Testis (tissue), 2 donors: ENCODE measurements around the gene MARK2.

Experiments
- CTCF ChIP-seq, 3 experiments: fragments of 450-650 bp in 2 of 3; fragments of 200-600 bp in 1 of 3; sonication (generic) in 1 of 3; IDR thresholded peaks; one replicate each; pipeline ENCODE4 v1.5.1; 2016 to 2019; ENCODE audit warnings: antibody characterized with exemption in 3 of 3, mild to moderate bottlenecking in 2 of 3, moderate library complexity in 1 of 3
- POLR2A ChIP-seq: fragments of 450-650 bp; IDR thresholded peaks from one replicate; pipeline ENCODE4 v1.6.1; 2017; ENCODE audit warnings: antibody characterized with exemption, mild to moderate bottlenecking, moderate library complexity

DNA sequence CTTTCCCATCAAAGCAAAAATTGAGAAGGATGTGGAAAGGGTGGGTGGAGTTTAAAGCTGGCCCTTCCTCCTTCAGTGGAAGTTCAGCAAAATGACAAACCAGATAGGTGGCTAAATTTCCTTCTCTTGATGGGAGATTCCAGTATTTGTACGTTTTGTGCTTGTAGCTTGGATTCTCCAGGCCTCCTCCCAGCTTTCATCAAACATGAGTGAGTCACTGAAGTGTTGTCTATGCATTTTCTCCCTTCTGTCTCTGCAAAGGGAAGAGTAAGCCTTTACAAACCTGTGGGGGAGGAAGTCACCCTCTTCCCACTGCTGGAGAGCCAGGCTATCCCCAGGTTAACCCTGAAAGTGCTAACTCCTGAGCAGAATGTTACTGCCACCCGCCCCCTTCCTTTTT lies 6.4 kb downstream of the MARK2 start:
- TF ChIP-seq CTCF (IDR thresholded peaks at IDR 0.05) (no peak), POLR2A (no peak)
